ENCODE data around the gene MLLT3.

GRCh38 chr9:20584968-20585643 lies 37.2 kb downstream of the MLLT3 start:
- TF ChIP-seq, protein P1, sequence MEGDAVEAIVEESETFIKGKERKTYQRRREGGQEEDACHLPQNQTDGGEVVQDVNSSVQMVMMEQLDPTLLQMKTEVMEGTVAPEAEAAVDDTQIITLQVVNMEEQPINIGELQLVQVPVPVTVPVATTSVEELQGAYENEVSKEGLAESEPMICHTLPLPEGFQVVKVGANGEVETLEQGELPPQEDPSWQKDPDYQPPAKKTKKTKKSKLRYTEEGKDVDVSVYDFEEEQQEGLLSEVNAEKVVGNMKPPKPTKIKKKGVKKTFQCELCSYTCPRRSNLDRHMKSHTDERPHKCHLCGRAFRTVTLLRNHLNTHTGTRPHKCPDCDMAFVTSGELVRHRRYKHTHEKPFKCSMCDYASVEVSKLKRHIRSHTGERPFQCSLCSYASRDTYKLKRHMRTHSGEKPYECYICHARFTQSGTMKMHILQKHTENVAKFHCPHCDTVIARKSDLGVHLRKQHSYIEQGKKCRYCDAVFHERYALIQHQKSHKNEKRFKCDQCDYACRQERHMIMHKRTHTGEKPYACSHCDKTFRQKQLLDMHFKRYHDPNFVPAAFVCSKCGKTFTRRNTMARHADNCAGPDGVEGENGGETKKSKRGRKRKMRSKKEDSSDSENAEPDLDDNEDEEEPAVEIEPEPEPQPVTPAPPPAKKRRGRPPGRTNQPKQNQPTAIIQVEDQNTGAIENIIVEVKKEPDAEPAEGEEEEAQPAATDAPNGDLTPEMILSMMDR (conservative IDR thresholded peaks at IDR 0.05; ENCODE audit: low read depth, low read length), result no peak
- no peak for TF ChIP-seq EZH2 (IDR thresholded peaks at IDR 0.05; ENCODE audit: borderline replicate concordance, low read depth, low read length, poor library complexity, severe bottlenecking)
